ENCODE results near the gene NLRC3. TPM values are rescaled to one million over a fixed set of nuclear protein-coding genes. Genes with fewer than 3 reads are reported as not detected.

The NLRC3 gene
- total and polyA plus RNA-seq, 3 donors from 2014 or later, result 0.76 to 3.0 (median 1.9) TPM

- Histone ChIP-seq H3K27me3 (no peaks in the 10 kb centered on the region), H3K27ac (no peak overlapping the region), H3K4me3 (no peak overlapping the region), H3K36me3 (ENCODE audit: low read depth, missing control alignments) (no peaks in the 10 kb centered on the region), H3K4me1 (no peaks in the 10 kb centered on the region), H3K9me3 (no peaks in the 10 kb centered on the region)
- 59 to 64% methylated on average over 13 to 20 of the region's 20 CpGs for WGBS, 2 donors
- TF ChIP-seq POLR2A (IDR thresholded peaks at IDR 0.05) (no peak), CTCF (IDR thresholded peaks at IDR 0.05) (no peak)
- intact Hi-C loops (cut with DNase I; ENCODE audit: low total_unique reads), result no loop called here
- DNase-seq, result no peak
These were observed 1.7 kb upstream of the NLRC3 start for GRCh38 chr16:3578610-3579551.

- no peak overlapping the region for H3K4me3 ChIP-seq
- DNase-seq, result no peak
- TF ChIP-seq POLR2A (IDR thresholded peaks at IDR 0.05) (no peak), CTCF (IDR thresholded peaks at IDR 0.05) (no peak)
- no peaks in the 10 kb centered on the region for H3K27me3 ChIP-seq
- H3K4me1 ChIP-seq, result no peaks in the 10 kb centered on the region
- H3K27ac ChIP-seq, result no peak overlapping the region
- WGBS, 2 donors, result 83 to 84% methylated on average over 8 of the region's 8 CpGs
- H3K36me3 ChIP-seq (ENCODE audit: low read depth, missing control alignments), result no peaks in the 10 kb centered on the region
- no peaks in the 10 kb centered on the region for H3K9me3 ChIP-seq
- intact Hi-C loops (cut with DNase I; ENCODE audit: low total_unique reads), result no loop called here
These were observed 918 bp upstream of the NLRC3 start for GRCh38 chr16:3578121-3578520.

- WGBS, 2 donors, result 87 to 91% methylated on average over 3 to 11 of the region's 11 CpGs
- no peak for DNase-seq
- no peaks in the 10 kb centered on the region for H3K36me3 ChIP-seq (ENCODE audit: low read depth, missing control alignments)
- no peak overlapping the region for H3K4me3 ChIP-seq
- no peaks in the 10 kb centered on the region for H3K4me1 ChIP-seq
- intact Hi-C loops (cut with DNase I; ENCODE audit: low total_unique reads), result no loop called here
- no peaks in the 10 kb centered on the region for H3K27me3 ChIP-seq
- no peak overlapping the region for H3K27ac ChIP-seq
- no peak for TF ChIP-seq CTCF (IDR thresholded peaks at IDR 0.05)
- TF ChIP-seq POLR2A (IDR thresholded peaks at IDR 0.05), result no peak
- no peaks in the 10 kb centered on the region for H3K9me3 ChIP-seq
These were observed 992 bp downstream of the NLRC3 start for GRCh38 chr16:3576211-3576610.

- Histone ChIP-seq H3K36me3 (ENCODE audit: low read depth, missing control alignments) (no peaks in the 10 kb centered on the region), H3K4me1 (no peaks in the 10 kb centered on the region), H3K27me3 (no peaks in the 10 kb centered on the region), H3K4me3 (no peak overlapping the region), H3K9me3 (no peaks in the 10 kb centered on the region), H3K27ac (no peak overlapping the region)
- no peak for DNase-seq
- intact Hi-C loops (cut with DNase I; ENCODE audit: low total_unique reads), result no loop called here
- TF ChIP-seq CTCF (IDR thresholded peaks at IDR 0.05) (no peak), POLR2A (IDR thresholded peaks at IDR 0.05) (no peak)
- WGBS, 2 donors, result 88 to 90% methylated on average over 7 to 13 of the region's 13 CpGs
These were observed 1.7 kb downstream of the NLRC3 start for GRCh38 chr16:3575491-3575890.

All from testis (tissue), 3 donors.